Choroid plexus epithelial cell (primary cell): Measurements from ENCODE around the gene CSGALNACT2.

Source experiments
- DNase-seq: peaks from one replicate; pipeline ENCODE4 v3.0.0-alpha.2; 2010; ENCODE audit warnings: low read depth
- H3K4me3 ChIP-seq: 2 replicates; pipeline ENCODE4 v1.5.1; 2011; ENCODE audit warnings: low read depth, mild to moderate bottlenecking, control low read depth, low read length, moderate library complexity
- TF ChIP-seq, protein P1 (sequence below): conservative IDR thresholded peaks from 2 replicates; pipeline ENCODE4 v1.5.1; 2011; ENCODE audit warnings: low read depth, mild to moderate bottlenecking, control low read depth, inconsistent platforms, low read length, moderate library complexity

Gene CSGALNACT2

DNA sequence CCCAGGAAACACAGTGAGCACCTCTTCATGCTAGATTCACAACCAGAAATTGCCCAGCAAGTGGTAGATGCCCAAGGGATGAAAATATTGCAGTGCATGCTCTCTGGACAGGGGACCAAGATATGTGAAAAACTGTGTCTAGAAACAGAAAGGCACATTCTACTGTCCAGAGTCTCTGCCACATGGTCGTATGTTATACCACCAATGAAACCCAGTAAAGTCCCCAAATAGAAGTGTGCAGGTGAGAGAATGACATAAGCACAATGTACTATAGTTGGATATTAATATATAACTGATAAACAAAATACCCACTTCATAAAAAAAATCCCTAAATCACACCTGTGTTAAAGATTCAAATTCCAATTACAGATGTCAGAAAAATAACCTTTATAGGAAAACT is 84.8 kb downstream of the CSGALNACT2 start:
- DNase-seq: no peak
- TF ChIP-seq, protein P1, sequence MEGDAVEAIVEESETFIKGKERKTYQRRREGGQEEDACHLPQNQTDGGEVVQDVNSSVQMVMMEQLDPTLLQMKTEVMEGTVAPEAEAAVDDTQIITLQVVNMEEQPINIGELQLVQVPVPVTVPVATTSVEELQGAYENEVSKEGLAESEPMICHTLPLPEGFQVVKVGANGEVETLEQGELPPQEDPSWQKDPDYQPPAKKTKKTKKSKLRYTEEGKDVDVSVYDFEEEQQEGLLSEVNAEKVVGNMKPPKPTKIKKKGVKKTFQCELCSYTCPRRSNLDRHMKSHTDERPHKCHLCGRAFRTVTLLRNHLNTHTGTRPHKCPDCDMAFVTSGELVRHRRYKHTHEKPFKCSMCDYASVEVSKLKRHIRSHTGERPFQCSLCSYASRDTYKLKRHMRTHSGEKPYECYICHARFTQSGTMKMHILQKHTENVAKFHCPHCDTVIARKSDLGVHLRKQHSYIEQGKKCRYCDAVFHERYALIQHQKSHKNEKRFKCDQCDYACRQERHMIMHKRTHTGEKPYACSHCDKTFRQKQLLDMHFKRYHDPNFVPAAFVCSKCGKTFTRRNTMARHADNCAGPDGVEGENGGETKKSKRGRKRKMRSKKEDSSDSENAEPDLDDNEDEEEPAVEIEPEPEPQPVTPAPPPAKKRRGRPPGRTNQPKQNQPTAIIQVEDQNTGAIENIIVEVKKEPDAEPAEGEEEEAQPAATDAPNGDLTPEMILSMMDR: no peak
- H3K4me3 ChIP-seq: no peak overlapping the region

DNA sequence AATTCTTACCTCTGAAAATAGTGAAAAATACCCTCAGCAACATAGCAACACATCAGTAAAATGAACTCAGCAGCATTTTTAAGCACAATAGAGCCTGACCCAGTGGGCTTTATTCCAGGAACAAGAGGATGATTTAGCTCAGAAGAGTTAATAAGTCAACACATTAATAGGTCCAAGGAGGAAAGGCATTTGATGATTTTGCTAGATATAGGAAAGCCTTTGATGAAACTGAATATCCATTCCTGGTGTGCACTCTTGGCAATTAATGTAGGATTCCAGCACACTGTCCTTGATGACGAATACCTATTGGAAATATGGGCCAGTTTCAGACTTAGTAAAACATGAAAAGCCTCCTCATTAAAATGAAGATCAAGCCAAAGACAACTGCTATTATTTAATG is 86.1 kb downstream of the CSGALNACT2 start:
- TF ChIP-seq, protein P1: no peak
- no peak for DNase-seq
- no peak overlapping the region for H3K4me3 ChIP-seq

DNA sequence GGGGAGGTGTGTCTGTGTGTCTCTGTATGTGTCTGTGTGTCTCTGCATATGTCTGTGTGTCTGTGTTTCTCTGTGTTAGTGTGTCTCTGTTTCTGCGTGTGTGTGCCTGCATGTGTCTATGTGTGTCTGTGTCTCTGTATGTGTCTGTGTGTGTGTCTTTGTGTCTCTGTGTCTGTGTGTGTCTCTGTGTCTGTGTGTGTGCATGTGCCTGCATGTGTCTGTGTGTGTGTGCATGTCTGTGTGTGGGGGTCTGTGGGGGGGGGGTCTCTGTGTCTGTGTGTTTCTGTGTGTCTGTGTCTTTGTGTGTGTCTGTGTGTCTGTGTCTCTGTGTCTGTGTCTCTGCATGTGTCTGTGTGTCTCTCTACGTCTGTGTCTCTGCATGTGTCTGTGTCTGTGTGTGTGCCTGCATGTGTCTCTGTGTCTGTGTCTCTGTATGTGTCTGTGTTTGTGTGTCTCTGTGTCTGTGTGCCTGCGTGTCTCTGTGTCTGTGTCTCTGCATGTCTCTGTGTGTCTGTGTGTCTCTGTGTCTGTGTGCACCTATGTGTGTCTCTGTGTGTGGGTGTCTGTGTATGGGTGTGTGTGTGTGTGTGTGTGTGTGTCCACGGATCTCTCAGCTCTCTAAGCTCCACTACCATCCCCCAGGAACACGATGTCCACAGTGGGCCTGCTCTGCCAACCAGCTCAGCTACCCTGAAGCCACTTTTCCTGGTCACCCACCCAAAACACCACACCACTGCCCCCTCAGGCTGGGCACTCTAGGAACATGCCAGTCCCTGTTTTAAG is 87.0 kb downstream of the CSGALNACT2 start:
- no peak for DNase-seq
- H3K4me3 ChIP-seq: no peak overlapping the region
- TF ChIP-seq, protein P1: no peak

DNA sequence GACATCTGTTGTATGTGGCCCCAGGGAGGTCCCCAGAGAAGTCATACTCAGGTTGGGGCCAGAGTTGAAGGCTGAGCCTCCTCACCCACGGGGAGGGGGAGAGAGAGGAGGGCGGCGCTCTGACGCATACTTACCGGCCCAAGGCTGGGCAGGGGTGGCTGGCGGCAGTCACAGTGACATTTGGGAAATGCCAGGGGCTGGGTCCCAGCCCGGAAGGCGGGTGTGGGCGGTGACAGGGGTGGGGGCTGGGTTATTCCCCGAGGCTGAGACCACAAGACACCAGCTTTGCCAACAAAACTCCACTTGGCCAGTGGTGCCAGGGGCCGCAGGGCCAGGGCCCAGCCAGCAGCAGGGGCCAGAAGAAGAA is 87.5 kb downstream of the CSGALNACT2 start:
- H3K4me3 ChIP-seq: no peak overlapping the region
- TF ChIP-seq, protein P1: no peak
- no peak for DNase-seq

DNA sequence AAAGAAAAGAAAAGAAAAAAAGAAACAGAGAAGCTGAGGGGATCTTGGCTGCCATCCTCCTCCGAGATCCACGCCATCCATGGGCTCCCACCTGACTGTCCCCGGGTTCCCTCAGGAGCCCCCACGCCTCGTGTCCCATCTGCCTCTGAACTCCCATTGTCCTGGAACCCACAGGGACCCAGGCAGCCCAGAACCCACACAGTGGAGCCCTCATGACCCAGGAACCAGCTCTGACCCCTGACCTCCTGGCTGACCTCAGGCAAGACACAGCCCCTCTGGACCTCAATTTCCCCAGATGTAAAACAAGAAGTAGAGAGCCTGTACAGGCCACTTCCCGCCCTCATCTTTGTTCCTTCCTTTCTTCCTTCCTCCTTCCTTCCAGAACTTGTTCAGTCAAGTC is 88.2 kb downstream of the CSGALNACT2 start:
- TF ChIP-seq, protein P1: no peak
- no peak overlapping the region for H3K4me3 ChIP-seq
- no peak for DNase-seq

DNA sequence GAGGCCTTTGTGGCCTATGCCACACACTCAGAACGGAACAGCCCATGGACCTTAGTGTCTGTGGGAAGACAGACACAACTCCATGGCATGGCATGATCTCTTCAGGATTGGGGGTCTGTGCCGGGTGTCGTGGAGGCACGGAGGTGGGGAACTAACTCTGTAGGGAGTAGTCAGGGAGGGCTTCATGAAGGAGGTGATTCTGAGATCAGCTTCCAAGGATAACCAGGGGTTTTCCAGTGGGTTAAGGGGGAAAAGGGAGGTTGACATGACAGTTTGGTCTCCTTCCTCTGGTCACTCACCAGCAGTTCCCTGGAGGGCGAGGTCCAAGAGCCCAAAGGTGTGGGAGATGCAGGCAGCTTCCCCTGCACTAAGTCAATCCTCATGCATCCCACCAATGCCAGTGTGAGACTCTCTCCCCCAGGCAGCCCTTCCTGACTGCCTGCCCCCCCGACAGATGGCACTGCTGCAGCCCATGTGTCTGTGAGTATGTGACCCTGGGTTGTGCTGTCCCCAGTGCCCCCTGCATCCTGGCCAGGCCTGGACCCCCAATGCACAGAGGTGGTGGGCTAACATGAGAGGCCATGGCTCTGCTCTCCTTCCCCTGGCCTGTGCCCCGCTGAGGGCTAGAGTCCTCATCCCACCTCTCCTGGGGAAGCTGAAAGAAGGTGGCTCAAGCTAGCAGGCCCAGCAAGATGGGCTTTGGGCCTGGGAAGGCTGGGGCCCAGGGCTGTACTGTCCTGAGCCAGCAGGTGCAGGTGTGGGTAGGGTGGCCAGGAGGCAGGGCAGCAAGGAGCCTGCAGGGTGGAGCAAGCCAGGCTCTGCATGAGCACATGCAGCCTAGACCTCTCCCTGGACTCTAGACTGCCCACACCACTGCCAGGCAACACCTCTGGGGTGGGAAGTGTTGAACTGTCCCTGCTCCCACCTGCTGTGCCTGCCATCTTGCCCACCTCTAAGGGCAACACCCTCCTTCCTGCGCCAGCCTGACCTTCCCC is 88.9 kb downstream of the CSGALNACT2 start:
- TF ChIP-seq, protein P1: no peak
- no peak for DNase-seq
- H3K4me3 ChIP-seq: no peak overlapping the region
